MCF 10A (cell line): ENCODE data around the gene LORICRIN. TPM values are rescaled to one million over a fixed set of nuclear protein-coding genes. Genes with fewer than 3 reads are reported as not detected.

Experiments
- BruUV-seq: library from RNA; stranded (reverse); fragments of 400-500 nt; replicated peaks from 2 replicates; lab custom pipeline; 2021; lab: Mats Ljungman, UMichigan
- CTCF ChIA-PET: fragments of 300-600 bp; sonication (Branson Sonifier 250); formaldehyde crosslinking; extraction: SDS; loops from one replicate; lab custom pipeline; 2021; ENCODE audit warnings: antibody characterized with exemption, inconsistent platforms; lab: Yijun Ruan, JAX
- POLR2A ChIA-PET: fragments of 300-600, 350-650 bp; sonication (Branson Sonifier 250); formaldehyde crosslinking; extraction: SDS; loops from one replicate; lab custom pipeline; 2020; ENCODE audit warnings: antibody characterized with exemption, inconsistent platforms; lab: Yijun Ruan, JAX
- DNase-seq: peaks from one replicate; pipeline ENCODE4 v3.0.0-alpha.2; 2018; ENCODE audit not compliant: unreplicated experiment
- H3K27ac Mint-ChIP-seq: one replicate; pipeline ENCODE4 v1.8.0; 2022; ENCODE audit warnings: mild to moderate bottlenecking, low read depth, mixed read lengths; ENCODE audit not compliant: unreplicated experiment
- H3K27me3 Mint-ChIP-seq: one replicate; pipeline ENCODE4 v1.8.0; 2022; ENCODE audit warnings: mixed read lengths; ENCODE audit not compliant: insufficient read depth, unreplicated experiment
- H3K36me3 Mint-ChIP-seq: one replicate; pipeline ENCODE4 v1.8.0; 2022; ENCODE audit warnings: mild to moderate bottlenecking, moderate library complexity, mixed read lengths; ENCODE audit not compliant: insufficient read depth, unreplicated experiment
- H3K4me1 Mint-ChIP-seq: one replicate; pipeline ENCODE4 v1.8.0; 2022; ENCODE audit warnings: mixed read lengths; ENCODE audit not compliant: insufficient read depth, unreplicated experiment
- H3K4me3 Mint-ChIP-seq: one replicate; pipeline ENCODE4 v1.8.0; 2022; ENCODE audit warnings: mild to moderate bottlenecking, moderate library complexity, mixed read lengths; ENCODE audit not compliant: unreplicated experiment
- H3K9me3 Mint-ChIP-seq: one replicate; pipeline ENCODE4 v1.8.0; 2022; ENCODE audit warnings: mixed read lengths; ENCODE audit not compliant: unreplicated experiment
- CTCF ChIP-seq: fragments of 200-600 bp; IDR thresholded peaks from one replicate; pipeline ENCODE4 v1.8.0; 2022; ENCODE audit warnings: antibody characterized with exemption, mild to moderate bottlenecking; ENCODE audit not compliant: unreplicated experiment
- intact Hi-C: fragments of 100-400 bp; cut with micrococcal nuclease; formaldehyde crosslinking; loops from 2 replicates; pipeline ENCODE4 v1.14.1; 2022
- total RNA-seq: library from RNA; stranded (reverse); gene quantifications from 2 replicates; pipeline ENCODE4 v1.2.3, GENCODE V29; 2022

Gene LORICRIN
- total RNA-seq, 1 experiment from 2014 or later: not detected

GRCh38 chr1:153277852-153278251 is 18.4 kb downstream of the LORICRIN start:
- intact Hi-C loops: loop anchor here (5.0 kb wide), 1 partner anchor 41 kb away; no protein-coding TSS in a partner anchor
- ChIA-PET POLR2A (no interaction called here), CTCF (interaction anchor here (0.6 to 1.4 kb wide), 14 partner anchors 11 to 1302 kb away, joined by 3 to 6 read pairs (median 3); no protein-coding TSS in a partner anchor)
- TF ChIP-seq CTCF: peak; percentile 87
- Mint-ChIP-seq H3K27ac (no peak overlapping the region), H3K4me3 (no peak overlapping the region), H3K9me3 (no peaks in the 10 kb centered on the region), H3K36me3 (no peaks in the 10 kb centered on the region), H3K4me1 (no peaks in the 10 kb centered on the region), H3K27me3 (peaks cover 31% of the 10 kb centered on the region)
- BruUV-seq: no TSS peak
- DNase-seq: peak; percentile 64

GRCh38 chr1:153288634-153289275 is 29.3 kb downstream of the LORICRIN start:
- TF ChIP-seq CTCF: peak; percentile 69
- ChIA-PET POLR2A (interaction anchor here (0.6 to 1.1 kb wide), 3 partner anchors 14 to 134 kb away, joined by 3 read pairs; no protein-coding TSS in a partner anchor), CTCF (interaction anchor here (0.5 to 2.8 kb wide), 22 partner anchors 8 to 544 kb away, joined by 3 to 12 read pairs (median 4); partner anchors contain the start of gene LORICRIN)
- H3K27ac Mint-ChIP-seq: no peak overlapping the region
- BruUV-seq: no TSS peak
- H3K36me3 Mint-ChIP-seq: no peaks in the 10 kb centered on the region
- H3K9me3 Mint-ChIP-seq: no peaks in the 10 kb centered on the region
- H3K27me3 Mint-ChIP-seq: peaks cover 13% of the 10 kb centered on the region
- intact Hi-C loops: loop anchor here (10.0 kb wide), 1 partner anchor 414 kb away; the partner anchor contains the start of gene SMCP
- H3K4me3 Mint-ChIP-seq: no peak overlapping the region
- DNase-seq: peak; percentile 86
- H3K4me1 Mint-ChIP-seq: no peaks in the 10 kb centered on the region

GRCh38 chr1:153291514-153291913 is 32.0 kb downstream of the LORICRIN start:
- intact Hi-C loops: no loop called here
- Mint-ChIP-seq H3K4me3 (no peak overlapping the region), H3K27ac (no peak overlapping the region), H3K27me3 (peaks cover 17% of the 10 kb centered on the region), H3K9me3 (no peaks in the 10 kb centered on the region), H3K36me3 (no peaks in the 10 kb centered on the region), H3K4me1 (no peaks in the 10 kb centered on the region)
- ChIA-PET CTCF (interaction anchor here (0.6 to 1.5 kb wide), 8 partner anchors 11 to 469 kb away, joined by 3 to 6 read pairs (median 3); no protein-coding TSS in a partner anchor), POLR2A (interaction anchor here (1.6 kb wide), 1 partner anchor 10 kb away, joined by 7 read pairs; no protein-coding TSS in a partner anchor)
- DNase-seq: no peak
- TF ChIP-seq CTCF: no peak
- no TSS peak for BruUV-seq

GRCh38 chr1:153292185-153292584 is 32.7 kb downstream of the LORICRIN start:
- TF ChIP-seq CTCF: no peak
- H3K9me3 Mint-ChIP-seq: no peaks in the 10 kb centered on the region
- H3K27ac Mint-ChIP-seq: no peak overlapping the region
- H3K4me3 Mint-ChIP-seq: no peak overlapping the region
- peaks cover 23% of the 10 kb centered on the region for H3K27me3 Mint-ChIP-seq
- BruUV-seq: no TSS peak
- no peaks in the 10 kb centered on the region for H3K4me1 Mint-ChIP-seq
- DNase-seq: no peak
- no peaks in the 10 kb centered on the region for H3K36me3 Mint-ChIP-seq
- ChIA-PET POLR2A (interaction anchor here (1.6 kb wide), 1 partner anchor 11 kb away, joined by 7 read pairs; no protein-coding TSS in a partner anchor), CTCF (interaction anchor here (0.6 to 1.5 kb wide), 3 partner anchors 11 to 470 kb away, joined by 3 to 4 read pairs (median 3); no protein-coding TSS in a partner anchor)
- intact Hi-C loops: no loop called here
